Endothelial cell of hepatic sinusoid (primary cell): ENCODE data around the gene SSU72.
"Not testable (repeated sequence)": the region's sequence is repeated elsewhere in the genome, so short reads cannot be mapped to it uniquely, and the experiment has no call there.

Experiments used
- in situ Hi-C: cut with HindIII; loops from 2 replicates; pipeline ENCODE4 v1.10.0; 2017; ENCODE audit warnings: low sequenced_read_pairs

Gene SSU72

GRCh38 chr1:1597275-1597930, 22.7 kb upstream of the SSU72 start:
- in situ Hi-C loops: no loop called here

- in situ Hi-C loops: no loop called here
These were observed 22.0 kb upstream of the SSU72 start for GRCh38 chr1:1596493-1597274.

- in situ Hi-C loops: not testable (repeated sequence)
These were observed 20.7 kb upstream of the SSU72 start for GRCh38 chr1:1595341-1595740.

- in situ Hi-C loops: no loop called here
These were observed 20.1 kb upstream of the SSU72 start for GRCh38 chr1:1594602-1595260.

GRCh38 chr1:1593834-1594601, 19.4 kb upstream of the SSU72 start:
- in situ Hi-C loops: no loop called here

GRCh38 chr1:1591452-1591851, 16.8 kb upstream of the SSU72 start:
- in situ Hi-C loops: no loop called here

GRCh38 chr1:1583347-1584010, 8.8 kb upstream of the SSU72 start:
- in situ Hi-C loops: loop anchor here (10.0 kb wide), 1 partner anchor 241 kb away; no protein-coding TSS in a partner anchor

GRCh38 chr1:1582585-1583346, 8.1 kb upstream of the SSU72 start:
- in situ Hi-C loops: loop anchor here (10.0 kb wide), 1 partner anchor 242 kb away; no protein-coding TSS in a partner anchor

GRCh38 chr1:1578371-1578940, 3.8 kb upstream of the SSU72 start:
- in situ Hi-C loops: no loop called here

- in situ Hi-C loops: no loop called here
These were observed 2.8 kb upstream of the SSU72 start for GRCh38 chr1:1577367-1578011.

GRCh38 chr1:1573843-1574720, 581 bp downstream of the SSU72 start:
- in situ Hi-C loops: no loop called here

- in situ Hi-C loops: no loop called here
These were observed 5.3 kb downstream of the SSU72 start for GRCh38 chr1:1569341-1569740.

- in situ Hi-C loops: no loop called here
These were observed 6.8 kb downstream of the SSU72 start for GRCh38 chr1:1567891-1568291.

- in situ Hi-C loops: no loop called here
These were observed 7.3 kb downstream of the SSU72 start for GRCh38 chr1:1567152-1567875.

GRCh38 chr1:1565340-1565739, 9.3 kb downstream of the SSU72 start:
- in situ Hi-C loops: no loop called here

GRCh38 chr1:1564268-1564667, 10.4 kb downstream of the SSU72 start:
- in situ Hi-C loops: loop anchor here (5.0 kb wide), 1 partner anchor 53 kb away; the partner anchor contains the start of gene MIB2

GRCh38 chr1:1563688-1564087, 11.0 kb downstream of the SSU72 start:
- in situ Hi-C loops: loop anchor here (5.0 kb wide), 1 partner anchor 54 kb away; the partner anchor contains the start of gene MIB2
